Endodermal cell (in vitro differentiated cells): Measurements from ENCODE around the gene RIPK3. TPM values are rescaled to one million over a fixed set of nuclear protein-coding genes. Genes with fewer than 3 reads are reported as not detected.

Source experiments
- DNase-seq: peaks from one replicate; pipeline ENCODE4 v3.0.0-alpha.2; 2017
- H3K27ac ChIP-seq: 2 replicates; pipeline ENCODE4 v1.5.1; 2013; ENCODE audit warnings: mild to moderate bottlenecking, low read depth, low read length, moderate library complexity
- H3K27me3 ChIP-seq: 2 replicates; pipeline ENCODE4 v1.6.1; 2013; ENCODE audit warnings: mild to moderate bottlenecking, low read length, moderate library complexity; ENCODE audit not compliant: insufficient read depth, control insufficient read depth, poor library complexity, severe bottlenecking
- H3K36me3 ChIP-seq: 2 replicates; pipeline ENCODE4 v1.7.0; 2013; ENCODE audit warnings: mild to moderate bottlenecking, low read length, moderate library complexity; ENCODE audit not compliant: control insufficient read depth, insufficient read depth
- H3K4me1 ChIP-seq: one replicate; pipeline ENCODE4 v1.7.0; 2013; ENCODE audit warnings: low read length; ENCODE audit not compliant: control insufficient read depth, insufficient read depth
- H3K4me3 ChIP-seq: 2 replicates; pipeline ENCODE4 v1.5.1; 2013; ENCODE audit warnings: mild to moderate bottlenecking, low read length, moderate library complexity
- H3K9ac ChIP-seq: 2 replicates; pipeline ENCODE4 v1.6.1; 2013; ENCODE audit warnings: mild to moderate bottlenecking, low read length, moderate library complexity; ENCODE audit not compliant: poor library complexity, severe bottlenecking; ENCODE audit errors: extremely low read depth
- H3K9me3 ChIP-seq: 2 replicates; pipeline ENCODE4 v1.6.1; 2013; ENCODE audit warnings: mild to moderate bottlenecking, low read length, moderate library complexity; ENCODE audit not compliant: control insufficient read depth
- H3K27ac Mint-ChIP-seq: 2 replicates; pipeline ENCODE4 v1.8.0; 2020; ENCODE audit warnings: mixed read lengths
- H3K27me3 Mint-ChIP-seq: 2 replicates; pipeline ENCODE4 v1.8.0; 2021; ENCODE audit warnings: mild to moderate bottlenecking, mixed read lengths; ENCODE audit not compliant: insufficient read depth
- H3K36me3 Mint-ChIP-seq: 2 replicates; pipeline ENCODE4 v1.8.0; 2020; ENCODE audit warnings: low read depth, mixed read lengths
- H3K4me1 Mint-ChIP-seq: 2 replicates; pipeline ENCODE4 v1.8.0; 2020; ENCODE audit warnings: mixed read lengths
- H3K4me3 Mint-ChIP-seq: 2 replicates; pipeline ENCODE4 v1.8.0; 2020; ENCODE audit warnings: mild to moderate bottlenecking, moderate library complexity, mixed read lengths
- H3K9me3 Mint-ChIP-seq: 2 replicates; pipeline ENCODE4 v1.8.0; 2020; ENCODE audit warnings: mild to moderate bottlenecking, mixed read lengths
- CTCF ChIP-seq: fragments of 200-600 bp; sonication (generic); conservative IDR thresholded peaks from 2 replicates; pipeline ENCODE4 v1.5.0; 2021; ENCODE audit warnings: antibody characterized with exemption, mild to moderate bottlenecking
- WGBS, 2 experiments: methylation state at CpG; one replicate each; pipeline versions ENCODE4 v1.1.5 to v1.1.7; 2013; ENCODE audit warnings: missing lambda C conversion rate in 2 of 2, mixed read lengths in 1 of 2; ENCODE audit not compliant: insufficient coverage in 1 of 2, insufficient read length in 1 of 2; 5-methylcytosine and 5-hydroxymethylcytosine counted together
- total RNA-seq, 2 donors: library from RNA; stranded (reverse); fragmentation: NEBNext Ultra II Directional in 1 of 2; extraction: Animal tissue kit (Norgen Biotek cat#: 25700) in 1 of 2; gene quantifications; 2 replicates in 1 of 2; 3 replicates in 1 of 2; pipeline ENCODE4 v1.2.1, GENCODE V29; 2021

RIPK3 gene
- total RNA-seq, 2 donors from 2014 or later = not detected

DNA sequence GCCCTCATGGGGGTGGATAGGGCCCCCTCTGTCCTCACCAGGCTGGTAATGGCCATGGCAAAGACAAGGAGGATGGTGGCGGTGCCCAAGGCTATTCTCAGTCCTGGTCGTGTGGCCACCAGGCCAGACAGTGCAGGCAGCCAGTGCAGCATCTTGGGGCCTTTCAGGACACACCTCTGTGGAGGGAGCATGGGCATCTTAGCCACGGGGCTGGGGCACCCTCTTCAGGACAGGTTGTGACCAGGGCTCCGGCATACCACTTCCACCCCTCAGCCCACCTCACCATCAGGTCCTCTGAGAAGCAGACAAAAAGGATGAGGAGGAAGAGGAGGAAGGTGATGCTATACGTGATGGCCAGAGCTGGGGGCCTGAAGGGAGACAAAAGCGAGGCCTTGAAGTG is 15.8 kb downstream of the RIPK3 start:
- peaks cover 9% of the 10 kb centered on the region for H3K27me3 ChIP-seq
- H3K4me1 Mint-ChIP-seq = peaks cover 2% of the 10 kb centered on the region
- no peak overlapping the region for H3K27ac Mint-ChIP-seq
- DNase-seq = no peak
- peaks cover 66% of the 10 kb centered on the region for H3K27me3 Mint-ChIP-seq
- H3K36me3 Mint-ChIP-seq = no peaks in the 10 kb centered on the region
- TF ChIP-seq CTCF = no peak
- H3K4me3 ChIP-seq = no peak overlapping the region
- 77 to 85% methylated on average over 3 to 4 of the region's 6 CpGs for WGBS, 2 experiments
- H3K27ac ChIP-seq = no peak overlapping the region
- H3K4me1 ChIP-seq = no peaks in the 10 kb centered on the region
- no peak overlapping the region for H3K4me3 Mint-ChIP-seq
- H3K9ac ChIP-seq = no peak overlapping the region
- H3K9me3 ChIP-seq = no peaks in the 10 kb centered on the region
- H3K36me3 ChIP-seq = no peaks in the 10 kb centered on the region
- no peaks in the 10 kb centered on the region for H3K9me3 Mint-ChIP-seq

- no peaks in the 10 kb centered on the region for H3K9me3 Mint-ChIP-seq
- Histone ChIP-seq H3K9me3 (no peaks in the 10 kb centered on the region), H3K27ac (no peak overlapping the region), H3K4me3 (no peak overlapping the region), H3K9ac (no peak overlapping the region), H3K36me3 (no peaks in the 10 kb centered on the region), H3K4me1 (no peaks in the 10 kb centered on the region), H3K27me3 (peaks cover 7% of the 10 kb centered on the region)
- 83 to 100% methylated on average over 2 to 3 of the region's 3 CpGs for WGBS, 2 experiments
- peaks cover 2% of the 10 kb centered on the region for H3K4me1 Mint-ChIP-seq
- peaks cover 66% of the 10 kb centered on the region for H3K27me3 Mint-ChIP-seq
- no peak overlapping the region for H3K4me3 Mint-ChIP-seq
- no peak for DNase-seq
- H3K36me3 Mint-ChIP-seq = no peaks in the 10 kb centered on the region
- no peak overlapping the region for H3K27ac Mint-ChIP-seq
- no peak for TF ChIP-seq CTCF
Measured at GRCh38 chr14:24323341-24323740, 16.4 kb downstream of the RIPK3 start.

DNA sequence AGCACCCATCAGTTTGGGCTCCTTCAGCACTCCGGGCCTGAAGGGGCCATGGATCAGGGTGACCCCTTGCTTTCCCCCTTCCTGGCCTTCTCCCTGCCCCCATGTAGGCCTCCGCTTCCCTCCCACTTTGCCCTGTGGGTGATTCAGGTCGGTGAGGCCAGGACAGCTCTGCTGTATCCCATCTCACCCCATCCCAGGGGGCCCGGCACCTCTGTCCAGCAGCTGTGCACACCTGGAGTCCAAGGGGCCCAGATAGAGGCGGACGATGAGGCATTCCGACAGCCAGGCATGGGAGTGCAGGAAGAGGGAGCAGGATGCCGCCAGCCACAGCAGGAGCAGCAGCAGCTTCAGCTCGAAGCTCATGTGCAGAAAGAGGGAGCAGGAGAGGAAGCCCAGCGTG is 17.1 kb downstream of the RIPK3 start:
- Mint-ChIP-seq H3K4me1 (peaks cover 2% of the 10 kb centered on the region), H3K36me3 (no peaks in the 10 kb centered on the region)

More for the DNA sequence above, 17.1 kb downstream of the RIPK3 start:
- TF ChIP-seq CTCF = no peak
- no peaks in the 10 kb centered on the region for H3K9me3 Mint-ChIP-seq
- H3K27me3 Mint-ChIP-seq = peaks cover 72% of the 10 kb centered on the region
- no peak overlapping the region for H3K4me3 Mint-ChIP-seq
- no peaks in the 10 kb centered on the region for H3K4me1 ChIP-seq
- no peak overlapping the region for H3K4me3 ChIP-seq
- H3K27me3 ChIP-seq = peaks cover 7% of the 10 kb centered on the region
- no peak overlapping the region for H3K27ac Mint-ChIP-seq
- no peak overlapping the region for H3K27ac ChIP-seq
- no peak for DNase-seq
- H3K9ac ChIP-seq = no peak overlapping the region
- no peaks in the 10 kb centered on the region for H3K9me3 ChIP-seq
- WGBS, 2 experiments = 89 to 91% methylated on average over 7 to 10 of the region's 10 CpGs
- H3K36me3 ChIP-seq = no peaks in the 10 kb centered on the region
